GM06990 (cell line): ENCODE results near the gene NAALADL2.

Source experiments
- DNase-seq: peaks from one replicate; pipeline ENCODE4 v3.0.0-alpha.2; 2011; ENCODE audit not compliant: insufficient read length; ENCODE audit errors: extremely low read depth
- H3K27me3 ChIP-seq: replicated peaks from 2 replicates; pipeline ENCODE4 v1.6.0; 2011; ENCODE audit warnings: low read length; ENCODE audit not compliant: control insufficient read depth, insufficient read depth
- H3K36me3 ChIP-seq: 2 replicates; pipeline ENCODE4 v1.5.1; 2011; ENCODE audit warnings: low read length; ENCODE audit not compliant: control insufficient read depth, insufficient read depth
- H3K4me3 ChIP-seq: replicated peaks from 2 replicates; pipeline ENCODE4 v1.5.1; 2011; ENCODE audit warnings: low read depth, mild to moderate bottlenecking, control low read depth, low read length
- TF ChIP-seq, protein P1 (sequence below): IDR thresholded peaks from 2 replicates; pipeline ENCODE4 v1.5.1; 2011; ENCODE audit warnings: low read length, control low read depth, mild to moderate bottlenecking, inconsistent platforms; ENCODE audit not compliant: insufficient read depth, poor library complexity, severe bottlenecking

NAALADL2 gene

GRCh38 chr3:175258763-175259162 lies 399.6 kb downstream of the NAALADL2 start:
- no peak for DNase-seq
- TF ChIP-seq, protein P1, sequence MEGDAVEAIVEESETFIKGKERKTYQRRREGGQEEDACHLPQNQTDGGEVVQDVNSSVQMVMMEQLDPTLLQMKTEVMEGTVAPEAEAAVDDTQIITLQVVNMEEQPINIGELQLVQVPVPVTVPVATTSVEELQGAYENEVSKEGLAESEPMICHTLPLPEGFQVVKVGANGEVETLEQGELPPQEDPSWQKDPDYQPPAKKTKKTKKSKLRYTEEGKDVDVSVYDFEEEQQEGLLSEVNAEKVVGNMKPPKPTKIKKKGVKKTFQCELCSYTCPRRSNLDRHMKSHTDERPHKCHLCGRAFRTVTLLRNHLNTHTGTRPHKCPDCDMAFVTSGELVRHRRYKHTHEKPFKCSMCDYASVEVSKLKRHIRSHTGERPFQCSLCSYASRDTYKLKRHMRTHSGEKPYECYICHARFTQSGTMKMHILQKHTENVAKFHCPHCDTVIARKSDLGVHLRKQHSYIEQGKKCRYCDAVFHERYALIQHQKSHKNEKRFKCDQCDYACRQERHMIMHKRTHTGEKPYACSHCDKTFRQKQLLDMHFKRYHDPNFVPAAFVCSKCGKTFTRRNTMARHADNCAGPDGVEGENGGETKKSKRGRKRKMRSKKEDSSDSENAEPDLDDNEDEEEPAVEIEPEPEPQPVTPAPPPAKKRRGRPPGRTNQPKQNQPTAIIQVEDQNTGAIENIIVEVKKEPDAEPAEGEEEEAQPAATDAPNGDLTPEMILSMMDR, result no peak
- H3K36me3 ChIP-seq, result no peaks in the 10 kb centered on the region; the same call in 1 of the 2 replicates
- no peak overlapping the region for H3K4me3 ChIP-seq
- no peaks in the 10 kb centered on the region for H3K27me3 ChIP-seq

GRCh38 chr3:175260145-175260794 lies 401.1 kb downstream of the NAALADL2 start:
- TF ChIP-seq, protein P1, result no peak
- Histone ChIP-seq H3K36me3 (no peaks in the 10 kb centered on the region; the same call in 1 of the 2 replicates), H3K4me3 (no peak overlapping the region), H3K27me3 (no peaks in the 10 kb centered on the region)
- DNase-seq, result no peak

- TF ChIP-seq, protein P1, result no peak
- no peaks in the 10 kb centered on the region for H3K27me3 ChIP-seq
- peaks cover 1% of the 10 kb centered on the region; the same call in 1 of the 2 replicates for H3K36me3 ChIP-seq
- DNase-seq, result no peak
- peak overlapping the region; percentile 10 for H3K4me3 ChIP-seq
Measured at GRCh38 chr3:175266478-175266877, 407.3 kb downstream of the NAALADL2 start.

- no peak for DNase-seq
- no peaks in the 10 kb centered on the region for H3K27me3 ChIP-seq
- peaks cover 1% of the 10 kb centered on the region; the same call in 1 of the 2 replicates for H3K36me3 ChIP-seq
- TF ChIP-seq, protein P1, result no peak
- no peak overlapping the region for H3K4me3 ChIP-seq
Measured at GRCh38 chr3:175267121-175267531, 408.0 kb downstream of the NAALADL2 start.

DNA sequence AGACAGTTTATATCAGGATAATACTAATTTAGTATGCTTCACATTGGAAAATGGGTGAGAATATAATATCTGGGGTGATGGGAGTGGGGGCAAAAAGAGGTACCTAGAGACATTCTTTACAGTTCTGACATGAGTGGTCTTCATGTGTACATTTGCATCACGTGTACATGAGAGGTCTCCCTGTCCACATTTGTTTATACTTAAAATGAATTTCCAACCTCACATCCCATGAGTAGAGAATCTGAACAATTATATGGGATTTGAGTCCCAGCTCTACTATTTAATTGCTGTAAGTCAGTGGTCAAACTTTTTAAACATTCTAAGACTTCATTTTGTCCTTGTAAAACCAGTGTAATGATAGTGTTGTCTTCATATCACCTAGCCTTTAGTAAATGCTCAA lies 408.4 kb downstream of the NAALADL2 start:
- no peak for DNase-seq
- TF ChIP-seq, protein P1, result no peak
- peak overlapping the region; percentile 22; the same call in 1 of the 2 replicates for H3K4me3 ChIP-seq

More for the DNA sequence above, 408.4 kb downstream of the NAALADL2 start:
- Histone ChIP-seq H3K27me3 (no peaks in the 10 kb centered on the region), H3K36me3 (peaks cover 1% of the 10 kb centered on the region; the same call in 1 of the 2 replicates)
